ENCODE data around the gene PLA2G4E. TPM values are rescaled to one million over a fixed set of nuclear protein-coding genes. Genes with fewer than 3 reads are reported as not detected.

PLA2G4E gene
- total RNA-seq, 2 experiments from 2014 or later, result not detected

- Histone ChIP-seq H3K9me3 (ENCODE audit: control insufficient read depth in 1 of 2, insufficient read depth in 1 of 2, low read length in 2 of 2) (no peaks in the 10 kb centered on the region), H3K36me3 (ENCODE audit: insufficient read depth, low read length) (no peaks in the 10 kb centered on the region), H3K4me1 (ENCODE audit: insufficient read depth, low read length) (peaks cover 4% of the 10 kb centered on the region), H3K27me3 (ENCODE audit: control insufficient read depth in 1 of 2, insufficient read depth in 2 of 2, low read length in 2 of 2) (peaks cover 0 to 5% of the 10 kb centered on the region in 2 experiments), H3K4me3 (ENCODE audit: low read length) (no peak overlapping the region), H3K27ac (ENCODE audit: low read depth in 1 of 2, low read length in 2 of 2) (no peak overlapping the region)
- H3K9me3 Mint-ChIP-seq, result no peaks in the 10 kb centered on the region
- ATAC-seq (ENCODE audit: poor library complexity), result no peak
- no peak overlapping the region for H3K4me3 Mint-ChIP-seq
- TF ChIP-seq CTCF (IDR thresholded peaks at IDR 0.05), result no peak
- no peak overlapping the region for H3K27ac Mint-ChIP-seq
- POLR2A ChIA-PET, result interaction anchor here (1.4 kb wide), 1 partner anchor 41 kb away, joined by 4 read pairs; no protein-coding TSS in a partner anchor
- peaks cover under 1% of the 10 kb centered on the region for H3K4me1 Mint-ChIP-seq (ENCODE audit: low read depth)
- H3K27me3 Mint-ChIP-seq, result peaks cover 19% of the 10 kb centered on the region
- CTCF ChIA-PET, result no interaction called here
- DNase-seq, result no peak
- peaks cover under 1% of the 10 kb centered on the region for H3K36me3 Mint-ChIP-seq (ENCODE audit: low read depth)
- intact Hi-C loops (cut with DNase I, micrococcal nuclease), result loop anchor here (10.0 kb wide), 2 partner anchors 423 to 643 kb away; partner anchors contain the start of genes NUSAP1 (in 1 of the 2), OIP5 (in 1 of the 2) and TYRO3 (in 1 of the 2)
Measured at GRCh38 chr15:41977757-41978383, 43.0 kb downstream of the PLA2G4E start.

DNA sequence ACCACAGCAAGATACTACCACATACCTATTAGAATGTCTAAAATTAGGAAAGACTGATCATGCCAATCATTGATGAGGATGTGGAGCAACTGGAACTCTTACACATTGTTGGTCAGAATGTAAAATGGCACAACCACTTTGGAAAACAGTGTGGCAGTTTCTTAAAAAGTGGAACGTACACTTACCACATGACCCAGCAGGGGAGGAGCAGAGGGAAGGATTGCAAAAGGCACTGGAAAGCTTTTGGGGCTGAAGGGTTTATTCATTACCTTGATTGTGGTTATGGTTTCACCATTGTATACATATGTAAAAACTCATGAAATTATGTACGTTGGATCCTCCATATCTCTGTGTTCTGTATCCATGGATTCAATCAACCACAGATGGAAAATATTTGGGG is 45.2 kb downstream of the PLA2G4E start:
- DNase-seq (no peak), ATAC-seq (ENCODE audit: poor library complexity) (no peak)
- Histone ChIP-seq H3K27ac (ENCODE audit: low read depth in 1 of 2, low read length in 2 of 2) (no peak overlapping the region), H3K9me3 (ENCODE audit: control insufficient read depth in 1 of 2, insufficient read depth in 1 of 2, low read length in 2 of 2) (no peaks in the 10 kb centered on the region), H3K4me1 (ENCODE audit: insufficient read depth, low read length) (peaks cover 18% of the 10 kb centered on the region), H3K36me3 (ENCODE audit: insufficient read depth, low read length) (no peaks in the 10 kb centered on the region), H3K27me3 (ENCODE audit: control insufficient read depth in 1 of 2, insufficient read depth in 2 of 2, low read length in 2 of 2) (peaks cover 0 to 5% of the 10 kb centered on the region in 2 experiments), H3K4me3 (ENCODE audit: low read length) (no peak overlapping the region)
- Mint-ChIP-seq H3K9me3 (no peaks in the 10 kb centered on the region), H3K27me3 (peaks cover 19% of the 10 kb centered on the region), H3K4me1 (ENCODE audit: low read depth) (peaks cover 17% of the 10 kb centered on the region), H3K27ac (no peak overlapping the region), H3K36me3 (ENCODE audit: low read depth) (peaks cover 13% of the 10 kb centered on the region), H3K4me3 (no peak overlapping the region)
- CTCF ChIA-PET, result no interaction called here
- POLR2A ChIA-PET, result interaction anchor here (0.7 kb wide), 1 partner anchor 22 kb away, joined by 3 read pairs; no protein-coding TSS in a partner anchor
- no peak for TF ChIP-seq CTCF (IDR thresholded peaks at IDR 0.05)
- intact Hi-C loops (cut with DNase I, micrococcal nuclease), result loop anchor here (10.0 kb wide), 2 partner anchors 421 to 641 kb away; partner anchors contain the start of genes NUSAP1 (in 1 of the 2), OIP5 (in 1 of the 2) and TYRO3 (in 1 of the 2)

DNA sequence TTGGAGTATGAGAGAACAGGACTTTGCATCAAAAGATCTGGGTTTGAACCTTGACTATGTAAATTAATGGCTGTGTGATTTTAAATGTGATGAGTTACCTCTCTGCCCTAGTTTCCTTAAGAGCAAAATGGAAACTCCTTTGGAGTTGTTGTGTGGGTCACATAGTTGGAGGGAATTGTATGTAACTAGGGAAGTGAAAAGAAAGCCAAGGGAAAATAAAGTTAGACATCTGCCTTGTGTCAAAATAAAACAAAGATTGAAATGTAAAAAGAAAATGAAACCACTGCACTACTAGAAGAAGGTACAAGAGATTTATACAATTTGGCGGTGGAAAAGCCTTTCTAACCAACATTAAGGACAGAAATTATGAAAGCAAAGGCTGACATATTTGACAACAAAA is 46.8 kb downstream of the PLA2G4E start:
- Histone ChIP-seq H3K4me3 (ENCODE audit: low read length) (no peak overlapping the region), H3K27me3 (ENCODE audit: control insufficient read depth in 1 of 2, insufficient read depth in 2 of 2, low read length in 2 of 2) (peaks cover 0 to 5% of the 10 kb centered on the region in 2 experiments), H3K36me3 (ENCODE audit: insufficient read depth, low read length) (no peaks in the 10 kb centered on the region), H3K27ac (ENCODE audit: low read depth in 1 of 2, low read length in 2 of 2) (no peak overlapping the region), H3K4me1 (ENCODE audit: insufficient read depth, low read length) (peaks cover 34% of the 10 kb centered on the region), H3K9me3 (ENCODE audit: control insufficient read depth in 1 of 2, insufficient read depth in 1 of 2, low read length in 2 of 2) (no peaks in the 10 kb centered on the region)
- POLR2A ChIA-PET, result interaction anchor here (9.3 kb wide), 1 partner anchor 37 kb away, joined by 209 read pairs; no protein-coding TSS in a partner anchor
- Mint-ChIP-seq H3K4me1 (ENCODE audit: low read depth) (peaks cover 31% of the 10 kb centered on the region), H3K4me3 (peak overlapping the region; percentile 93), H3K27me3 (peaks cover 19% of the 10 kb centered on the region), H3K27ac (peak overlapping the region; percentile 95), H3K9me3 (no peaks in the 10 kb centered on the region), H3K36me3 (ENCODE audit: low read depth) (peaks cover 13% of the 10 kb centered on the region)
- intact Hi-C loops (cut with DNase I, micrococcal nuclease), result loop anchor here (5.0 to 10.0 kb wide), 5 partner anchors 147 to 763 kb away; partner anchors contain the start of genes CDAN1 (in 1 of the 2), JMJD7 (in 1 of the 2), NUSAP1 (in 1 of the 2) and OIP5 (in 1 of the 2)
- DNase-seq, result no peak
- CTCF ChIA-PET, result interaction anchor here (2.7 to 5.2 kb wide), 2 partner anchors 36 to 79 kb away, joined by 11 to 42 read pairs; no protein-coding TSS in a partner anchor
- no peak for ATAC-seq (ENCODE audit: poor library complexity)
- no peak for TF ChIP-seq CTCF (IDR thresholded peaks at IDR 0.05)

Measured in CD4-positive, alpha-beta T cell (primary cell).